Activated T-cell treated with anti-CD3 and anti-CD28 coated beads for 1 hour (primary cell): Measurements from ENCODE around the gene CCM2.
A peak's percentile ranks its signal among the peaks of the same experiment; 100 is the strongest.
"Not testable (repeated sequence)": the region's sequence is repeated elsewhere in the genome, so short reads cannot be mapped to it uniquely, and the experiment has no call there.

ENCODE experiments used
- DNase-seq: peaks from one replicate; pipeline ENCODE4 v3.0.0-alpha.2; 2020; ENCODE audit warnings: low read depth

CCM2 gene

GRCh38 chr7:45001138-45001694 lies 1.2 kb downstream of the CCM2 start:
- peak; percentile 43 for DNase-seq

- DNase-seq, result no peak
Observed at GRCh38 chr7:45001826-45002225, 1.8 kb downstream of the CCM2 start.

DNA sequence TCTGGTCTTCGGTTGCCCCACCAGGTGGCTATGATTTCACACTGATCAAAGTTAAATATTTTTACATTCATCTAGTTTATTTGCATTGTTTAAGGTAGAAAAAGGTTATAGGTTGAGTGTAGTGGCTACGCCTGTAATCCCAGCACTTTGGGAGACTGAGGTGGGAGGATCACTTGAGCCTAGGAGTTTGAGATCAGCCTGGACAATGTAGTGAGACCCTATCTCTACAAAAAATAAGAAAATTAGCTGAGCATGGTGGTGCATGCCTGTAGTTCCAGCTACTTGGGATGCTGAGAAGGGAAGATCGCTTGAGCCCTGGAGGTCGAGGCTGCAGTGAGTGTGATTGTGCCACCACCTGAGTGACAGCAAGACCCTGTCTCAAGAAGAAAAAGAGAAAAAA lies 3.8 kb downstream of the CCM2 start:
- DNase-seq, result no peak

DNA sequence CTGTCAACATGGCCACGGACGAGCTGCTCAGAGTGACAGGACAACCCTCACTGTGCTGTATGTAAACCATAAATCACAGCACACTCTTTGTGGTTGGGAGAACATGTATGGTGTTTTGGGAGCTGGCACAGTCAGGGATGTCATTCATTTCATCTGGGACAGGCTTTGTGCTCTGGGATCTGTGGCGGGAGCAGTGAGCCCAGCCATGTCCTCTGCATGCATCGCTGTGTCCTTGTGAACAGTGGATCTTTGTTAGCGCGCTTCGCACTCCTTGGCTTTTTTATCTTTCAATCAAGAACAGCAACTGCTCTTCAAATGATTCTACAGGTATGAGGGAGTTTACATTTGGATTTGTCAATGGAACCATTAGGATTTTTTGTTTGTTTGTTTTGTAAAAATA lies 7.1 kb downstream of the CCM2 start:
- DNase-seq, result no peak

DNA sequence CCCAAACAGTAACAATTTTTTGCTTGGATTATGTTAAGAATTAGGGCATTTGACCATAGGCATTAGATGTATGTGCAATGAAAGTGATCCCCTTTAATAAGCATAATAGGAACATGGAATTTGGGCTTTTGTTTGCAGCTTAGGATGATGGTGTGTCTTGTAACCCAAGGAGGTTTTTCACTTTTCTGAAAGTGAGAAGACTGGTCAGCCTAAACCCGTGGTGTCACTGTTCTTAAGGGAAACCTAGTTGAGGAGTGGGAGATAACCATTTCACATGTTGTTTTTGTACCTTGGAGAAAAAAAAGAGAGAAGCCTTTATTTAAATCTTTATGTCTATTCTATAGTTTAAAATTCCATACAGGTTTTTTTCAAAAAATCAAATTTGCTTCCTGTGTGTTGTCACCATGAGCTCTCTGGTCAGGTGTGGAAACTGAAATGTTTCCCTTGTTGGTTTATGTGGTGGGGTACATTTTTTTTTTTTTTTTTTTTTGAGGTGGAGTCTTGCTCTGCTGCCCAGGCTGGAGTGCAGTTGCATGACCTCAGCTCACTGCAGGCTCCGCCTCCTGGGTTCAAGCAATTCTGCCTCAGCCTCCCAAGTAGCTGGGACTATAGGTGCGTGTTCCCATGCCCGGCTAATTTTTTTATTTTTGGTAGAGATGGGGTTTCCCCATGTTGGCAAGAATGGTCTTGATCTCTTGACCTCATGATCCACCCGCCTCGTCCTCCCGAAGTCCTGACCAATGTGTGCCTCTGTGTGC lies 7.7 kb downstream of the CCM2 start:
- DNase-seq, result no peak

DNA sequence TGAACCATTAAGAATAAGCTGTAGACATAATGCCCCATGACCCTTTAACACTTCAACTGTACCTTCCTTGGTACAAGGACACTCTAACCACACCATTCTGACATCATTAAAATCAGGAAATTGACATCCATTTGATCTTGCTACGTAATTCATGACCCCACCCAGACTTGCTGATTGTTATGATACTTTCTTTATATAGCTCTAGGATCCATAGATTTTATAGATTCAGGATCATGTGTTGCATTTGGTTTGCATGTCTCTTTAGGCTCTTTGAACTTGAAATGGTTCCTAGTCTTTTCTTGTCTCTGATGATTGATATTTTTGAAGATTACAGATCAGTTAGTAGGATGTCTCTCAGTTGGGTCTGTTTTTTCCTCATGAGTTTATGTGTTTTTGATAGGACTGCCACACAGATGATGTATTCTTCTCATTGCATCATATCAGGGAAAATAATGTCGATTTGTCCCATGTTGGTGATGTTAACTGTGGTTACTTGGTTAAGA lies 13.5 kb downstream of the CCM2 start:
- no peak for DNase-seq

GRCh38 chr7:45015313-45015712 lies 15.3 kb downstream of the CCM2 start:
- no peak for DNase-seq

GRCh38 chr7:45017253-45017652 lies 17.3 kb downstream of the CCM2 start:
- DNase-seq, result no peak

DNA sequence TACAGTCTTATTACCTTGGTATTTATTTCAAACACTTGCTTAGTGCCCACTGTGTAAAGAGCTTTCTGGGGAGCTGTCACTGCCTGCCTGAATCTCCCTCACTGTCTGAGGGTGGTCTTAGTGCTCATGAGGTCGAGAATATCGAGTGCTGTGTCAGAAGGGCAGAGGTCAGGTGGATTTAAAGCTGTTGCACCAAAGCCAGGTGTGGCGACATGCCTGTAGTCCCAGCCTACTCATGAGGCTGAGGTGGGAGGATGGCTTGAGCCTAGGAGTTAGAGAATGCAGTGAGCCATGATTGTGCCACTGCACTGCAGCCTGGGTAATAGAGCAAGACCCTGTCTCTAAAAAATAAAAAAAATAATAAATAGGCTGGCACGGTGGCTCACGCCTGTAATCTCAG lies 20.9 kb downstream of the CCM2 start:
- no peak for DNase-seq

- no peak for DNase-seq
Observed at GRCh38 chr7:45021604-45022296, 21.7 kb downstream of the CCM2 start.

DNA sequence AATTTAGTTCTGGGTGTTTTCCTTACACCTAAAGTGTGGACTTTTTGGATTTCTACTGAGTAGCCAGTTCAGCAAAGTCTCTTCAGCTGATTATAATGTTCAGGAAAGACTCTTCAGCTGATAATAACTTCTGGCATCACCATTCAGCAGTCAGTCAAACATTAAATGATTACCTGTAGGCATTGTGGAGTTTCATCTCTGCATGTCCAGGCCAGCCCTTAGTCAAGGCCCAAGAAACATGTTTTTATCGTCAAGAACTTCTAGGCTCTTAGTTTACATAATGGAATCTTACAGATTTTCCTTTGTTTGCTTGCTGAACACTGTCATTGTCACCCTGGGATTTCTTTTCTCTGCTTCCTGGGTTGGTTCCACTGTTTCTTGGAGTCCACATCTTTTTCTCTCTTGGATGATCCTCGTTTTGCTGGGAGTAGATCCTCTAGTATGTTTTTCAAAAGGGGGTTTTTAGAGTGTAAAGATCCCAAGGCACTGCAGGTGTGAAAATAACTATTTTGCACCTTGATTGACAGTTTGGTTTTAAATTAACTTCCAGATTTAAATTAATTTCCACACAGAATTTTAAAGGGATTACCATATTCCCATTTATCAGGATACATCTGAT lies 24.2 kb downstream of the CCM2 start:
- no peak for DNase-seq

- DNase-seq, result not testable (repeated sequence)
Observed at GRCh38 chr7:45025473-45025872, 25.5 kb downstream of the CCM2 start.

- no peak for DNase-seq
Observed at GRCh38 chr7:45026013-45026412, 26.0 kb downstream of the CCM2 start.

DNA sequence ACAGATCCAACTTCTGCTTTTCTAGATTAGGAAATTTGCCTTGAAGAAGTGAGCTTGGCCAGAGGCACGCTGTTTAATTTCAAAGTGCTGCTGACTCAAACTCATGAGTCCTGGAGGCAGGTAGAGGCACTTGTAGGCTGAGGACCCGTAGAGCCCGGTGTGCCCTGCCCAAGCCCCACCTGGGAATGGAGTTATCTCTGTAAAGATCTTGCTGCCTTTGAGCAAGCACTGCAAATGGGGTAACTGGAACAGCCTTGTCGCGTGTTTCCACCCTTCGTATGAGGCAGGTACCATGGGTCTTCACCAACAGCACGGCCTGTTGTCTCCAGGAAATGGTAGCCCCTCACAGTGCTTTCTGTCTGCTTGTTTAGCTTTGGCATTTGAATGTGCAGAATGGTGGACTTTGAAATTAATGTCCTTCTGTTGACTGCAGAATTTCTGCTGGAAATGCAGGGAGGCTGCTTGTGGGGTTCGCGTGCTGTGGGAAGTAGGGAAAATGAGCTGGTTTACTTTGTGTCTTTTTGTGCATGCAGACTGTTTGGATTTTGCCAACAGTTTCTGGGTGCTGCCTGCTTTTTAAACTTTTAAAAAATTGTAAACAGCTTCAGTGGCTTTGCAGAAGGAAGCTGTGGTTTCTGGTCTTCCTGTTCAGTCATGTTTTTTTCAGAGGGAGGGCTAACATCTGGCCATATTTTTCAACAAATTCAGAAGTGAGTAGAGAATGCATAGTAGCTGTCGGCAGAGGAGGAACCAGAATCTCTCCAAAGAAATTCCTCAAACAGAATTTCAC lies 27.2 kb downstream of the CCM2 start:
- peak; percentile 7 for DNase-seq

DNA sequence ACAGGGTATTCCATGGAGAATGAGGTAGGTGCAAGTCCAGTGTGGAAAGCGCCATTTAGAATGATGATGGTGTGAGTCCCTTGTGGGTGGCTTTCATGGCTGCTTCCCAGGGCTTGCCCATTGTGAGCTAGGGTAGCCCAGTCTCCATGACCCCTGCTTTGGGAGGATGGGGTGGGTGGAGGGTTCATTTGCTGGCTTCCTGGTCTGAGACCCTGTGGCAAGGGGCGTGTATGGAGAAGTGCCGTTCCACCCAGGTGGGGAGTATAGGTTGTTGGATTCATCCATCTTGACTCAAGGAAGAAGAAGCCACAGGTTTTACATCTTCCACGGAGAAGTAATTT lies 27.7 kb downstream of the CCM2 start:
- no peak for DNase-seq

DNA sequence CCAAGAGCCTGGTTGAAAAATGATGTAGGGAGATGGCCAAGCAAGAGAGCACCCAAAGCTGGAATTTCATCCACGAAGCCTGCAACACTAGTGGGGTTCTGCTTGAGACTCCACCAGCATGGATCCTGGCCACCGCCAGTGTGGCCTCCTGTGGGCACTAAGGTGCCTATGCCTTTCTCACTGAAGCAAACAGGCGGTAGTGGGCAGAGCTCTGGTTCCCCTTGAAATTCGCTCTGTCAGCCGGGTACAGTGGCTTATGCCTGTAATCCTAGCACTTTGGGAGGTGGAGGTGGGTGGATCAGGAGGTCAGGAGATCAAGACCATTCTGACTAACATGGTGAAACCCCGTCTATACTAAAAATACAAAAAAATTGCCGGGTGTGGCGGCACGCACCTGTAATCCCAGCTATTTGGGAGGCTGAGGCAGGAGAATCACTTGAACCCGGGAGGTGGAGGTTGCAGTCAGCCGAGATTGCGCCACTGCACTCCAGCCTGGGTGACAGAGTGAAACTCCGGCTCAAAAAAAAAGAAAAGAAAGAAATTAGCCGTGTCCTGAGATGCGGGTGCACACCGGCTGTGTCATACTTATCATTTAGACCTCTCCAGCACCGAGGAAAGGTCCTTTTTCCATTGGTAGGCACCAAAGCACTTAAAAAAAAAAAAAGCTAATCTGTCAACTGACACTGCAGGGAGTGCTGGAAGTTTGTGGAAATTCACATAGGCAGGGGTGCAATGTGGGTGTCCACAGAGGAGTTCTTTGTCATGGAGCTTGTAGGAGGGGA lies 28.3 kb downstream of the CCM2 start:
- no peak for DNase-seq

GRCh38 chr7:45028920-45029344 lies 28.9 kb downstream of the CCM2 start:
- DNase-seq, result no peak

DNA sequence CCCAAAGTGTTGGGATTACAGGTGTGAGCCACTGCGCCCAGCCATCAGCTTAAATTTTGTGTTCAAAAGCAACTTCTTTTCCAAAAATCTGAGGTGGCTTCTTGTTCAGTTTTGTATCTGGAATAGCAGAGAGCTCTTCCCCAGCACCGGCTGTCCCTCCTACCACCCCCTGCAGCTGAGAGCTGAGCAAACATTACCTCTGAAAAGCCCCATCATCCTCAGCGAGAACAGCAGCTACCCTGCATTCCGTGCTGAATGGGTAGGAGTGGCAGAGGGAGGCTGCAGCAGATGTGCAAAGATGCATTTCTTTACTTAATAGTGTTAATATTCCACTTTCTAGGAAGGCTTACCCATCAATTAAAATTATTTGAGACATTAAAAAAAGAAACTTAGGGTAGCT lies 31.8 kb downstream of the CCM2 start:
- no peak for DNase-seq

DNA sequence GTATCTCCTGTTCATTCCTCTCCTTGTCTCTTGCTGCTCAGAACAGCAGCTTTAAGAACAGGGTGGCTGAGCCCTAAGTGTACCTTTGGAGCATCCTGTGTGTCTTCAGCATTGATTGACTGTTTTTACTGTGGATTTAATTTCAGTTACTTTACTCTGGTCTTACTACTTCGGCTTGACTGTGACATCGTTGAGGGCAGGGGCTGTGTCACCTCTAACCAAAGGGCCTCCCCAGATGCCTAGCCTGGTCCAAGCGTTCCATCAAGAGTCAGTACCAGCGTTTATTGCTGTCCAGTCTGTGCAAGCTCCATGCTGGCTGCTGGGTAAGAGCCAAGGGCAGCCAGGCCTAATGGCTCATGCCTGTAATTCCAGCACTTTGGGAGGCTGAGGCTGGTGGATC lies 32.4 kb downstream of the CCM2 start:
- no peak for DNase-seq

DNA sequence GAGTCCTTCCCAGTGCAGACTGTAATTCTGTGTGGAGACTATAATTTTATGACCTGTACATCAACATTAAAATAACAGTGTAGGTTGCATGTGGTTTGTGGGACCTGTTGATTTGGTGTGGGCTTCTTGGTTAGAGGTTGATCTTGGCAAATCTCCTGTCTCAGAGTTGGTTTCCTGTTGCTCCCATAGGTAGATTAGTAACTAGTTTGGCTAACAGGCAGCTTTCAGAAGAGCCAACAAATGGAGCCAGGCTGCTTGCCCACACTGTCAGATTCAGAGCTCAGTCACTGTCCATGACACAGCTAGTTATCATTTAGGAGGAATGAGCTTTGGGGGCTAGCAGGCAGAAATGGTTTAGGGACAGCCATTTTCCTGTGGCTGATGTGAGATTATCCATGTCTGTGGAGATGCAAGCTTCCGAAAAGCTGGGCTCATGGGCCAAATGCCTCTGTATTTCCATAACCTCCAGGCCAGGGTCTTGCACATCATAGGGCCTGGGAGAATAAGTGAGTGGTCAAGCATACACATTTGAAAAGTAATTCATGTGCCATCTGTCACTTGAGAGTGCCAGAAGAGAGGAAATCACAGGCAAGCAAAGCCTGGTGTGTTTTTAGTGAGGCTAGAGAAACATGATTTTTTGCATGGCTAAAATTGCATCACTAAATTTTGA lies 33.4 kb downstream of the CCM2 start:
- DNase-seq, result no peak

DNA sequence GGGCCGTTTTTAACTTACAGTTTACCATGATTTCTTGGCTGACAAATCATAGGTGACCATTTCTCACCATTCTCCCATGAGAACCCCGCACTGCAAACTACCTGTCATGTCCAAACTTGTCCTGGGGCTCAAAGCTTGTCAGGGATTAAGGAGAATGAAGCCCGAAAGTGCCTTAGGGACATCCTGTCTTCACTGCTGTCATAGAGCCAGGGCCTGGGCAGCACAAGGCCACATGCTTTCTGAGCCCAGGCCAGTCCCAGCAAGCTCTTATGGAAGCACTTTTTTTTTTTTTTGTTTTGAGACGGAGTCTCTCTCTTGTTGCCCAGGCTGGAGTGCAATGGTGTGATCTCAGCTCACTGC lies 33.9 kb downstream of the CCM2 start:
- no peak for DNase-seq
